ENCODE results near the gene MIAT. TPM values are rescaled to one million over a fixed set of nuclear protein-coding genes. Genes with fewer than 3 reads are reported as not detected.

Gene MIAT
- polyA plus RNA-seq, 1 donor (not counting 4 experiments of a cell fraction or from before 2014, with no cell fraction given): 0.04 TPM

DNA sequence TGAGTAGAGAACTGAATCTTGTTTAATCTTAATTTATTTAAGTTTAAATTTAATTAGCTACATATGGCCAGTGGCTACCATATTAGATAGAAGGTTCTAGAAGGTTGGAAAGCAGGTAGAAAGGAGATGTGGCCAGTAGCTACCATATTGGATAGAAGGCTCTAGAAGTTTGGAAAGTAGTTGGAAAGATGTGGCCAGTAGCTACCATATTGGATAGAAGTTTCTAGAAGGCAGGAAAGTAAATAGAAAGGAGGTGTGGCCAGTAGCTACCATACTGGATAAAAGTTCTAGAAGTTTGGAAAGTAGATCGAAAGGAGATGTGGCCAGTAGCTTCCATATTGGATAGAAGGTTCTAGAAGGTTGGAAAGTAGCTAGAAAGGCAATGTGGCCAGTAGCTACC, 33.4 kb upstream of the MIAT start:
- H2AFZ ChIP-seq (ENCODE audit: control insufficient read depth, low read length): no peak overlapping the region
- DNase-seq (ENCODE audit: low read depth, low spot score): no peak
- H3K9me3 ChIP-seq (ENCODE audit: control insufficient read depth, low read depth, low read length): no peaks in the 10 kb centered on the region
- no peaks in the 10 kb centered on the region for H3K36me3 ChIP-seq (ENCODE audit: control insufficient read depth in 2 of 2, extremely low read depth in 1 of 2, insufficient read depth in 2 of 2, low read length in 2 of 2)
- no peak overlapping the region for H3K9ac ChIP-seq (ENCODE audit: control insufficient read depth, extremely low read depth, insufficient read depth, low read length)
- H4K20me1 ChIP-seq (ENCODE audit: control insufficient read depth, extremely low read depth, insufficient read depth, low read length): no peaks in the 10 kb centered on the region
- H3K4me1 ChIP-seq (ENCODE audit: control insufficient read depth, extremely low read depth, insufficient read depth, low read length): no peaks in the 10 kb centered on the region
- no peaks in the 10 kb centered on the region for H3K9me1 ChIP-seq (ENCODE audit: control insufficient read depth, extremely low read depth, insufficient read depth, low read length)
- no peaks in the 10 kb centered on the region for H3K79me2 ChIP-seq (ENCODE audit: control insufficient read depth, insufficient read depth, low read length)
- H3K27ac ChIP-seq (ENCODE audit: control insufficient read depth, insufficient read depth, low read length): no peak overlapping the region
- no peak overlapping the region for H3K4me2 ChIP-seq (ENCODE audit: control insufficient read depth, extremely low read depth, insufficient read depth, low read depth, low read length)
- dilution Hi-C loops (cut with MboI; ENCODE audit: extremely low pct_ligation_motif_present, low sequenced_read_pairs): no loop called here
- H3K27me3 ChIP-seq (ENCODE audit: control insufficient read depth, extremely low read depth, insufficient read depth, low read length): peaks cover 4% of the 10 kb centered on the region
- FAIRE-seq: no peak
- no peak overlapping the region for H3K4me3 ChIP-seq (ENCODE audit: control insufficient read depth in 2 of 3, extremely low read depth in 1 of 3, insufficient read depth in 2 of 3, low read depth in 1 of 3, low read length in 3 of 3)
- TF ChIP-seq EZH2 (IDR thresholded peaks at IDR 0.05; ENCODE audit: low read length) (no peak), CTCF (optimal IDR thresholded peaks at IDR 0.05 in 1 of 3, IDR thresholded peaks at IDR 0.05 in 1 of 3, conservative IDR thresholded peaks at IDR 0.05 in 1 of 3; ENCODE audit: extremely low read depth in 1 of 3, insufficient read depth in 2 of 3, low read length in 3 of 3) (no peak)

DNA sequence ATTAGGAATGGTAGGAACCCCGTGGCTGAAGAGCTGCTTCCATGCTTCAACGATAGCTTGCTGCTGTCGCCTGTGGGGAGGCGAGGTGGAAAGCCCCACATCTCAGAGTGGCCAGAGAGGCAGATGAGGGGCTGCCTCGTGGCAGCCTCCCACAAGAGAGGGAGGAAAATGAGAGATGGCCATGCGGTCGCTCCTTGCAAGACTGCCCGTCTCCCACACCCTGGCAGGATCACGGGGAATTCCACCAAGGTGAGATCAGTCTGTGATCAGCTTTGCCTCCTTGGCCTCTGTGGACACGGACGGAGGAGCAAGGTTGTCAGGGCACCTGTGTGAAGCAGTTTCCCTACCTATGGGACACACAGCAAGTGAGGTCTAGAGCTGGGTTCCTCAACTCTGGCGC, 32.6 kb upstream of the MIAT start:
- Histone ChIP-seq H2AFZ (ENCODE audit: control insufficient read depth, low read length) (no peak overlapping the region), H3K4me3 (ENCODE audit: control insufficient read depth in 2 of 3, extremely low read depth in 1 of 3, insufficient read depth in 2 of 3, low read depth in 1 of 3, low read length in 3 of 3) (no peak overlapping the region), H3K9me1 (ENCODE audit: control insufficient read depth, extremely low read depth, insufficient read depth, low read length) (no peaks in the 10 kb centered on the region), H3K4me1 (ENCODE audit: control insufficient read depth, extremely low read depth, insufficient read depth, low read length) (no peaks in the 10 kb centered on the region), H3K4me2 (ENCODE audit: control insufficient read depth, extremely low read depth, insufficient read depth, low read depth, low read length) (no peak overlapping the region), H3K27me3 (ENCODE audit: control insufficient read depth, extremely low read depth, insufficient read depth, low read length) (peaks cover 4% of the 10 kb centered on the region), H3K9ac (ENCODE audit: control insufficient read depth, extremely low read depth, insufficient read depth, low read length) (no peak overlapping the region), H3K9me3 (ENCODE audit: control insufficient read depth, low read depth, low read length) (no peaks in the 10 kb centered on the region), H3K79me2 (ENCODE audit: control insufficient read depth, insufficient read depth, low read length) (no peaks in the 10 kb centered on the region), H4K20me1 (ENCODE audit: control insufficient read depth, extremely low read depth, insufficient read depth, low read length) (no peaks in the 10 kb centered on the region), H3K27ac (ENCODE audit: control insufficient read depth, insufficient read depth, low read length) (no peak overlapping the region), H3K36me3 (ENCODE audit: control insufficient read depth in 2 of 2, extremely low read depth in 1 of 2, insufficient read depth in 2 of 2, low read length in 2 of 2) (no peaks in the 10 kb centered on the region)
- TF ChIP-seq CTCF (optimal IDR thresholded peaks at IDR 0.05 in 1 of 3, IDR thresholded peaks at IDR 0.05 in 1 of 3, conservative IDR thresholded peaks at IDR 0.05 in 1 of 3; ENCODE audit: extremely low read depth in 1 of 3, insufficient read depth in 2 of 3, low read length in 3 of 3) (no peak), EZH2 (IDR thresholded peaks at IDR 0.05; ENCODE audit: low read length) (no peak)
- no peak for FAIRE-seq
- no peak for DNase-seq (ENCODE audit: low read depth, low spot score)
- dilution Hi-C loops (cut with MboI; ENCODE audit: extremely low pct_ligation_motif_present, low sequenced_read_pairs): no loop called here
